HAP-1 (cell line): Measurements from ENCODE around the gene EIF3I.

Experiments used
- DNase-seq, 2 experiments: peaks; one replicate each; pipeline ENCODE4 v3.0.0-alpha.2; 2016 to 2020; ENCODE audit warnings: low spot score in 2 of 2
- H3K27me3 ChIP-seq: fragments of 250-450 bp; sonication (Bioruptor Pico); 2 replicates; pipeline ENCODE4 v1.5.1; 2020; ENCODE audit warnings: low read depth, mild to moderate bottlenecking, moderate library complexity
- H3K36me3 ChIP-seq: fragments of 250-450 bp; sonication (Bioruptor Pico); replicated peaks from 2 replicates; pipeline ENCODE4 v1.5.1; 2020; ENCODE audit warnings: mild to moderate bottlenecking
- H3K4me1 ChIP-seq: fragments of 250-450 bp; sonication (Bioruptor Pico); 2 replicates; pipeline ENCODE4 v1.5.1; 2020; ENCODE audit warnings: mild to moderate bottlenecking
- H3K4me3 ChIP-seq: fragments of 250-450 bp; sonication (Bioruptor Pico); 2 replicates; pipeline ENCODE4 v1.5.1; 2020; ENCODE audit warnings: mild to moderate bottlenecking, moderate library complexity
- H3K9me3 ChIP-seq: fragments of 250-450 bp; sonication (Bioruptor Pico); 2 replicates; pipeline ENCODE4 v1.5.1; 2020; ENCODE audit warnings: mild to moderate bottlenecking, moderate library complexity
- in situ Hi-C: fragments of 300-500 bp; cut with MboI; formaldehyde crosslinking; loops from 3 replicates; pipeline ENCODE4 v1.14.3; 2020; ENCODE audit warnings: low sequenced_read_pairs, inconsistent platforms, mixed read lengths

Gene EIF3I

GRCh38 chr1:32221980-32222755, at the start of gene EIF3I, which contains the start of gene TMEM234:
Gene EIF3I, plus strand, starts transcription at chr1:32222407. Its CDS starts 35 bp downstream, at chr1:32222442.
Gene TMEM234, minus strand, starts transcription at chr1:32222353. Its CDS starts 31 bp downstream, at chr1:32222322.
- in situ Hi-C loops = no loop called here

GRCh38 chr1:32172621-32173245, 49.5 kb upstream of the EIF3I start:
- Histone ChIP-seq H3K36me3 (peaks cover 36% of the 10 kb centered on the region), H3K27me3 (no peaks in the 10 kb centered on the region), H3K4me3 (no peak overlapping the region), H3K9me3 (no peaks in the 10 kb centered on the region), H3K4me1 (no peaks in the 10 kb centered on the region)
- DNase-seq = no peak
- in situ Hi-C loops = no loop called here

More at GRCh38 chr1:32221980-32222755, at the start of gene EIF3I, which contains the start of gene TMEM234:
- Histone ChIP-seq H3K27me3 (no peaks in the 10 kb centered on the region), H3K9me3 (no peaks in the 10 kb centered on the region), H3K4me1 (peaks cover 3% of the 10 kb centered on the region), H3K4me3 (peak within 1 kb of the TSS; percentile 97), H3K36me3 (peaks cover 33% of the 10 kb centered on the region)
- DNase-seq = peak; percentile 88 to 94

- DNase-seq = no peak
- Histone ChIP-seq H3K27me3 (no peaks in the 10 kb centered on the region), H3K9me3 (no peaks in the 10 kb centered on the region), H3K4me3 (no peak overlapping the region), H3K36me3 (peaks cover 28% of the 10 kb centered on the region), H3K4me1 (peaks cover 14% of the 10 kb centered on the region)
- in situ Hi-C loops = no loop called here
Observed at GRCh38 chr1:32178380-32179192, 43.6 kb upstream of the EIF3I start.

GRCh38 chr1:32179193-32179442, 43.1 kb upstream of the EIF3I start:
- Histone ChIP-seq H3K27me3 (no peaks in the 10 kb centered on the region), H3K36me3 (peaks cover 33% of the 10 kb centered on the region), H3K4me3 (peak overlapping the region; percentile 59), H3K4me1 (peaks cover 14% of the 10 kb centered on the region), H3K9me3 (no peaks in the 10 kb centered on the region)
- in situ Hi-C loops = no loop called here
- no peak for DNase-seq

DNA sequence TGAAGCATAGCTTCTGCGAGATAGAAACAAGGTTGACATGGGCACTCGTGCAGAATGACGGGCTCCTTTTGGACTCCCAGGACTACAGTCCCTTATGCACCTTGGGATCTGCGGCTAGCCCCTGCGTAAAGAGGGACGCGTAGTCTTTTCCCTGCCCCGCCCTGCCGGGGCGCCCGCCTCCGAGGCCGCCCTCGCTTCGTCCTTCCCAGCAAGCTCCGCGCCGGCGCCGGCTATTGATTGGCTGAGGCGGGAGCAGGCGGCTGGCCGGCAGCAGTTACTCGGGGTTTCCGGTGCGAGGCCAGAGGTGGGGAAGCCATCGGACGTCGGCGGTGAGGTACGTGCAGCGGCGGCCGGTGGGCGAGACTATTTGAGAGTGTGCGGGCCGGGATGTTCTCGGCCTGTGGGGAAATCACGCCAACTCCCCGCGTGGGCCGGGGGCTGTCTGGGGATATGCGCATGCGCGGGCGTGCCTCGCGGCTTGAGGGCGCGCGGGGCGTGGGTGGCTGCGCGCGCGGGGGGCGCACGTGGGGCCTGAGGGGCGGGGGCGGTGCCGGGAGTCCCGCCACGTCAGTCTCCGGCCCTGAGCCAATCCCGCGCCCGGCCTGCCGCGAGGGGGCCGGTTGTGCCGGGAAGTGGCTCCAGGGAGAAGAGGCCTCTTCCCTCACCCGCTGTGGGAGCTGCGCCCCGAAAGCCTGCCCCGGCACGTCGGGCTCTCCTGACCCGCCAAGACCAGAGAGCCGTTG, 42.6 kb upstream of the EIF3I start, which contains the start of gene TXLNA:
TSS of gene TXLNA (plus strand) at position 233 of the 743 bp plus-strand sequence. CDS start 671 bp downstream, outside the sequence.
- Histone ChIP-seq H3K27me3 (no peaks in the 10 kb centered on the region), H3K9me3 (no peaks in the 10 kb centered on the region), H3K4me1 (peaks cover 14% of the 10 kb centered on the region), H3K4me3 (peak within 1 kb of the TSS; percentile 59), H3K36me3 (peaks cover 36% of the 10 kb centered on the region)
- peak; percentile 89 to 96 for DNase-seq
- in situ Hi-C loops = no loop called here

DNA sequence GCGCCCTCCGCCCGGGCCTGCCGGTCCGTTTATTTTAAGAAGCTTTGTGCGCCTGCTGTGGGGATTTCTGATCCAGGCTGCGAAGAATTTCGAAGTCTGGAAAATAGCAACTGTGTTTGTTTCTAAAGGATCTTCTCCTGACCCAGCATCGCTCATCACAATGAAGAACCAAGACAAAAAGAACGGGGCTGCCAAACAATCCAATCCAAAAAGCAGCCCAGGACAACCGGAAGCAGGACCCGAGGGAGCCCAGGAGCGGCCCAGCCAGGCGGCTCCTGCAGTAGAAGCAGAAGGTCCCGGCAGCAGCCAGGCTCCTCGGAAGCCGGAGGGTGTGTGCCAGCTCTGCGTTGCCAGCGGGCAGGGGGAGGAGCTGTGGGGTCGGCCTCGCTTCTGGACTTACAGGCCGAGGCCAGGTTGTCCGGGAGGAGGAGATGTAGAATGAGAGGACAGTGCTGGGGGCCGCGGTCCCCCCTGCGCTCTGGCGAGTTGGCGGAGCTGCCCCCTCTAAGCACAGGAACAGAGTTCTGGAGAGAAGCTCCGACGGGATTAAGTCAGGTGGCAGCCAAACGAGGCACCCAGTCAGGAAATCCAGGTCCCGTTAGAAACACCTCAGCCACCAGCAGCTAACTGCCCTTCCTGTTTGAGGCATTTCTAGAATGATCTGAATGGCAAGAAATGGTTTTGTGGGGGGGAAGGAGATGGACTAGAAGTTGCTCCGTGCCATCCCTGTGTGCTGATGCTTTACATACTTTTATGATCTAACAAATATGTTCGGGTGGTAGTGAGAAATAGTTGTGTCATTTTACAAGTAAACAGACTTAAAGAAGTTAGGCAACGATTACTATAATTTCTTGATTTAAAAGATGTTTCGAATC, 41.8 kb upstream of the EIF3I start:
- Histone ChIP-seq H3K36me3 (peaks cover 42% of the 10 kb centered on the region), H3K9me3 (no peaks in the 10 kb centered on the region), H3K27me3 (no peaks in the 10 kb centered on the region), H3K4me1 (peaks cover 14% of the 10 kb centered on the region), H3K4me3 (peak overlapping the region; percentile 59)
- in situ Hi-C loops = no loop called here
- DNase-seq = peak; percentile 4 to 64

DNA sequence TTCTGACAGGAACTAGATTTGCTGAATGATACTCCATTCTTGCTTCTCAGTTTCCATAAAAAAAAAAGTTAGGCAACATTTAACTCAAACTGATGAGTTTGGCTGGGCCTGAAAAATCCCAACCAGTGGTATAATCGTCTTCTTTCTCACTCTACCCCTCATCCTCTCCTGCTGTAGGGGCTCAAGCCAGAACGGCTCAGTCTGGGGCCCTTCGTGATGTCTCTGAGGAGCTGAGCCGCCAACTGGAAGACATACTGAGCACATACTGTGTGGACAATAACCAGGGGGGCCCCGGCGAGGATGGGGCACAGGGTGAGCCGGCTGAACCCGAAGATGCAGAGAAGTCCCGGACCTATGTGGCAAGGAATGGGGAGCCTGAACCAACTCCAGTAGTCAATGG, 41.1 kb upstream of the EIF3I start:
- Histone ChIP-seq H3K4me1 (peaks cover 14% of the 10 kb centered on the region), H3K4me3 (peak overlapping the region; percentile 59), H3K36me3 (peaks cover 48% of the 10 kb centered on the region), H3K27me3 (no peaks in the 10 kb centered on the region), H3K9me3 (no peaks in the 10 kb centered on the region)
- in situ Hi-C loops = no loop called here
- DNase-seq = no peak

GRCh38 chr1:32181563-32181962, 40.6 kb upstream of the EIF3I start:
- Histone ChIP-seq H3K9me3 (no peaks in the 10 kb centered on the region), H3K27me3 (no peaks in the 10 kb centered on the region), H3K4me1 (peaks cover 14% of the 10 kb centered on the region), H3K4me3 (peak overlapping the region; percentile 59; the same call in 1 of the 2 replicates), H3K36me3 (peaks cover 53% of the 10 kb centered on the region)
- DNase-seq = no peak
- in situ Hi-C loops = no loop called here

- Histone ChIP-seq H3K36me3 (peaks cover 56% of the 10 kb centered on the region), H3K9me3 (no peaks in the 10 kb centered on the region), H3K4me3 (no peak overlapping the region), H3K4me1 (peaks cover 14% of the 10 kb centered on the region), H3K27me3 (no peaks in the 10 kb centered on the region)
- in situ Hi-C loops = no loop called here
- no peak for DNase-seq
Observed at GRCh38 chr1:32182060-32182459, 40.1 kb upstream of the EIF3I start.

DNA sequence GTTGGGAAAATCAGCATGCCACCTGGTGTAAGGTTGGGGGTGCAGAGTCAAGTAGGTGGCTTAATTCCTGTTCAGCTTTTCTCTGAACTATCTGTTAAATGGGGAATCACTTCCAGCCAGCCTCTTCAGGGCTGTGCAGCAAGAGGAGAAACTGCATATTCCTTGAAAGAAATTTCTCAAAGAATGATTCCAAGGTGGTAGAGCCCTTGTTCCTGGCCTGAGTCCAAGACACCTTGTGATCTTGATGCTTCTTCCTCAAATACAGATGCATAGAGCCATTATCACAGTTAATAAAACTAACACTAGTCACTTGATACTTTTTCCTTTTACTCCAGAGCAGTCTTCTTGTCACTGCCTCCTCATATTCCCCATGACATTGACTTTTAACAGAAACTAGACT, 37.6 kb upstream of the EIF3I start:
- Histone ChIP-seq H3K9me3 (no peaks in the 10 kb centered on the region), H3K36me3 (peaks cover 82% of the 10 kb centered on the region), H3K4me3 (no peak overlapping the region), H3K4me1 (peaks cover 9% of the 10 kb centered on the region), H3K27me3 (no peaks in the 10 kb centered on the region)
- no peak for DNase-seq
- in situ Hi-C loops = no loop called here

GRCh38 chr1:32186077-32186476, 36.1 kb upstream of the EIF3I start:
- peaks cover 86% of the 10 kb centered on the region for H3K36me3 ChIP-seq
- H3K4me3 ChIP-seq = no peak overlapping the region
- DNase-seq = no peak
- no peaks in the 10 kb centered on the region for H3K9me3 ChIP-seq
- H3K4me1 ChIP-seq = peaks cover 4% of the 10 kb centered on the region
- H3K27me3 ChIP-seq = no peaks in the 10 kb centered on the region
- in situ Hi-C loops = no loop called here

DNA sequence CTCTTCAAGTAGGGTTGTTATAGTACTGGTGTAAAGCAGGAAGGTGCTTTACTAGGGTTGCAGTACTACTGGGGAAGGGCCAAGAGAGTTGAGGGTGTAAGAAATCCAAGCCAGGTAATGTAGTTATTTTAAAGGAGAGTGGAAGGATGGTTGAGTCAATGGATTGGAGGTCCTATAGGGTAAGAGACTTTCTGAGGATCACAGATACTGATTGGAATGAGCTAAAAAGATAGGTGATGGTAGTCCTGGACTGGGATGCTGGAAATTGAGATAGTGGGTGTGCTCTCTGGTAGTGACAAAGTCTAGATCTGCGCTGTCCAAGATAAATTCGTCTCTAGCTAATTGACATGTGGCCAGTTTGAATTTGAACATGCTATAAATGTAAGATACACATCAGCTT, 35.7 kb upstream of the EIF3I start:
- in situ Hi-C loops = no loop called here
- H3K36me3 ChIP-seq = peaks cover 86% of the 10 kb centered on the region
- H3K4me1 ChIP-seq = peaks cover 3% of the 10 kb centered on the region; the same call in 1 of the 2 replicates
- H3K27me3 ChIP-seq = no peaks in the 10 kb centered on the region
- H3K4me3 ChIP-seq = no peak overlapping the region
- no peak for DNase-seq
- no peaks in the 10 kb centered on the region for H3K9me3 ChIP-seq
